ENCODE data around the gene DMPK.
A peak's percentile ranks its signal among the peaks of the same experiment; 100 is the strongest.

- TF ChIP-seq CTCF (IDR thresholded peaks at IDR 0.05 in 2 of 3, conservative IDR thresholded peaks at IDR 0.05 in 1 of 3; ENCODE audit: insufficient read depth in 2 of 3, low read depth in 1 of 3, low read length in 3 of 3) = no peak
- no peak for TF ChIP-seq USF2 (CRISPR knock-in tag; IDR thresholded peaks at IDR 0.05)
- TF ChIP-seq POLR2A (conservative IDR thresholded peaks at IDR 0.05) = no peak
- no peak for TF ChIP-seq SMAD4 (CRISPR knock-in tag; conservative IDR thresholded peaks at IDR 0.05)
- no peak for TF ChIP-seq POLR2AphosphoS2 (IDR thresholded peaks at IDR 0.05; ENCODE audit: low read length)
- TF ChIP-seq SMC3 (conservative IDR thresholded peaks at IDR 0.05; ENCODE audit: insufficient read depth, low read depth, low read length) = no peak
- TF ChIP-seq EZH2 (IDR thresholded peaks at IDR 0.05; ENCODE audit: borderline replicate concordance, low read depth, low read length) = no peak
- peak; percentile 58; the same call in 1 of the 2 replicates for TF ChIP-seq ZBTB7A (IDR thresholded peaks at IDR 0.05; ENCODE audit: borderline replicate concordance, control insufficient read depth, low read depth, low read length)
- TF ChIP-seq NFIC (IDR thresholded peaks at IDR 0.05) = no peak
- TF ChIP-seq ARNT (IDR thresholded peaks at IDR 0.05) = no peak
- no peak for TF ChIP-seq REST (IDR thresholded peaks at IDR 0.05; ENCODE audit: borderline replicate concordance)
- TF ChIP-seq REST (CRISPR knock-in tag; IDR thresholded peaks at IDR 0.05; ENCODE audit: low read depth) = no peak
- TF ChIP-seq TARDBP (IDR thresholded peaks at IDR 0.05) = no peak
- TF ChIP-seq ATF3 (IDR thresholded peaks at IDR 0.05) = no peak
- TF ChIP-seq ATF3 (CRISPR knock-in tag; conservative IDR thresholded peaks at IDR 0.05) = no peak
Observed at GRCh38 chr19:45767410-45767880, 14.8 kb downstream of the DMPK start.

Measured in K562 (cell line).